ENCODE results near the gene RASSF4.

DNA sequence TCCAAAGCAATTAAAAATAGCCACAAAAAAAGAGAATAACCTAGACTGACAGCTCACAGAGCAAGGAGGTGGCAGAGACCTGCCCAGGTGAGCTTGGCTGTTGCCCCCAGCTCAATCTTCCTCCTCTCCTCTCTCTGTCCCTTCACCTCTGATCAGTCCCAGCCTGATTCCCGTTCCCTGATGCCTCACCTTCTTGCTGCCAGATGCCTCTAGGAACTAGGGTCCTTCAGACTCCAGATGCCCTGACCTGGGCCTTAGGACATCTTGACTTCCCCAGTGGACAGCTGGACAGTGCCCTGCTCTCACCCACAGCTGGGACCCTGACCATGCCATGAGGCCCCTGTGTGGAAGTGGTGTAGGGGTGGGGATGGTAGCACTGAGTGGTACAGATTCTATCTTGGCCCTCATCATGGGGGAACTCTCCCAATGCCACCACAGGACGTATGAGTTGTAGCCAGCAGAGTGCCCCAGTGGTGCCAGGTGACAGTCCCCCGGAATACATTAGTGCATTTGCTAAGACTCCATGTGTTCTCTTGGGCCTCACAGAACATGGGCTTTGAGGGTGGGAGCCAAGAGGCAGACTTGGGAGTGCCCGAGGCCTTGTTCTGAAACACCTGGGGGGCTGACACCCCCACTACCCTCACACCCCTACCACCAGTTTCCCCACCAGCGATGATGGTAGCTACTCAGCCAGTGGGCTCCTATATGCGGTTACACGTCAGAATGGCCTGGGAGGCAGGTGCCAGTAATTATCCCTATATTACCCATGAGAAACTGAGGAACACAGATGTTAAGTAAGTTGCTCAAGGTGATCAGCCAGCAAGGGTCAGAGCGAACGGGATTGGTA, 17.0 kb downstream of the RASSF4 start:
- TF ChIP-seq POLR2AphosphoS5 (IDR thresholded peaks at IDR 0.05; ENCODE audit: low read depth, low read length) (no peak), EZH2phosphoT487 (IDR thresholded peaks at IDR 0.05; ENCODE audit: borderline replicate concordance) (no peak), POLR2A (IDR thresholded peaks at IDR 0.05; ENCODE audit: borderline replicate concordance, extremely low read depth, insufficient read depth, insufficient read length) (no peak), ZNF274 (IDR thresholded peaks at IDR 0.05; ENCODE audit: low read depth, low read length) (no peak), ZBTB33 (IDR thresholded peaks at IDR 0.05; ENCODE audit: extremely low read depth, insufficient replicate concordance, low read length) (no peak)
- TF ChIP-seq, protein P1, sequence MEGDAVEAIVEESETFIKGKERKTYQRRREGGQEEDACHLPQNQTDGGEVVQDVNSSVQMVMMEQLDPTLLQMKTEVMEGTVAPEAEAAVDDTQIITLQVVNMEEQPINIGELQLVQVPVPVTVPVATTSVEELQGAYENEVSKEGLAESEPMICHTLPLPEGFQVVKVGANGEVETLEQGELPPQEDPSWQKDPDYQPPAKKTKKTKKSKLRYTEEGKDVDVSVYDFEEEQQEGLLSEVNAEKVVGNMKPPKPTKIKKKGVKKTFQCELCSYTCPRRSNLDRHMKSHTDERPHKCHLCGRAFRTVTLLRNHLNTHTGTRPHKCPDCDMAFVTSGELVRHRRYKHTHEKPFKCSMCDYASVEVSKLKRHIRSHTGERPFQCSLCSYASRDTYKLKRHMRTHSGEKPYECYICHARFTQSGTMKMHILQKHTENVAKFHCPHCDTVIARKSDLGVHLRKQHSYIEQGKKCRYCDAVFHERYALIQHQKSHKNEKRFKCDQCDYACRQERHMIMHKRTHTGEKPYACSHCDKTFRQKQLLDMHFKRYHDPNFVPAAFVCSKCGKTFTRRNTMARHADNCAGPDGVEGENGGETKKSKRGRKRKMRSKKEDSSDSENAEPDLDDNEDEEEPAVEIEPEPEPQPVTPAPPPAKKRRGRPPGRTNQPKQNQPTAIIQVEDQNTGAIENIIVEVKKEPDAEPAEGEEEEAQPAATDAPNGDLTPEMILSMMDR (IDR thresholded peaks at IDR 0.05 in 2 of 3, conservative IDR thresholded peaks at IDR 0.05 in 1 of 3; ENCODE audit: borderline replicate concordance in 1 of 3, insufficient read depth in 1 of 3, low read depth in 2 of 3, low read length in 2 of 3): no peak
- TF ChIP-seq, protein P2, sequence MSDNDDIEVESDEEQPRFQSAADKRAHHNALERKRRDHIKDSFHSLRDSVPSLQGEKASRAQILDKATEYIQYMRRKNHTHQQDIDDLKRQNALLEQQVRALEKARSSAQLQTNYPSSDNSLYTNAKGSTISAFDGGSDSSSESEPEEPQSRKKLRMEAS (IDR thresholded peaks at IDR 0.05): no peak
